ENCODE results near the gene FHAD1. TPM values are rescaled to one million over a fixed set of nuclear protein-coding genes. Genes with fewer than 3 reads are reported as not detected.

The FHAD1 gene
- total RNA-seq, 1 experiment from 2014 or later = 1.9 TPM

- Mint-ChIP-seq H3K36me3 (ENCODE audit: insufficient read depth in 1 of 3, low read depth in 3 of 3) (no peaks in the 10 kb centered on the region), H3K4me1 (peaks cover 34 to 35% of the 10 kb centered on the region in 2 experiments), H3K9me3 (peaks cover 0 to 2% of the 10 kb centered on the region in 2 experiments; a peak in 1 of 5 replicates), H3K27ac (no peak overlapping the region), H3K27me3 (ENCODE audit: low read depth) (peaks cover 9% of the 10 kb centered on the region), H3K4me3 (no peak overlapping the region)
- DNase-seq = no peak
- Histone ChIP-seq H3K23ac (ENCODE audit: insufficient read length, low read depth, low read length) (no peak overlapping the region), H2AFZ (ENCODE audit: low read length) (no peak overlapping the region), H3K23me2 (ENCODE audit: insufficient read length, low read depth, low read length, poor library complexity, severe bottlenecking) (no peaks in the 10 kb centered on the region), H3K4ac (ENCODE audit: low read depth, low read length) (no peak overlapping the region), H3K18ac (ENCODE audit: insufficient read length, low read depth, low read length) (no peak overlapping the region), H3K4me2 (ENCODE audit: insufficient read depth, insufficient read length, low read length) (no peak overlapping the region), H2BK20ac (ENCODE audit: low read depth, low read length, poor library complexity, severe bottlenecking) (no peak overlapping the region), H4K20me1 (ENCODE audit: control insufficient read depth, insufficient read depth, insufficient read length) (no peaks in the 10 kb centered on the region), H3K79me2 (ENCODE audit: insufficient read depth, low read length) (no peaks in the 10 kb centered on the region), H3K27me3 (ENCODE audit: insufficient read depth, low read length) (no peaks in the 10 kb centered on the region), H3K79me1 (ENCODE audit: insufficient read depth, low read depth, low read length, poor library complexity, severe bottlenecking) (no peaks in the 10 kb centered on the region), H2BK12ac (ENCODE audit: insufficient read length, low read depth, low read length) (no peak overlapping the region), H3K27ac (ENCODE audit: insufficient read length, low read depth, low read length) (no peak overlapping the region), H2BK15ac (ENCODE audit: low read depth, low read length) (no peak overlapping the region), H3K9ac (ENCODE audit: extremely low read depth, insufficient read length, low read length) (no peak overlapping the region), H4K91ac (ENCODE audit: insufficient read length, low read depth, low read length) (no peak overlapping the region), H3T11ph (ENCODE audit: low read length) (no peak overlapping the region), H3K56ac (ENCODE audit: insufficient read length, low read depth, low read length) (no peak overlapping the region), H2BK5ac (ENCODE audit: insufficient read length, low read length) (no peak overlapping the region), H2AK5ac (ENCODE audit: insufficient read length, low read length) (no peak overlapping the region), H4K5ac (ENCODE audit: insufficient read length, low read depth, low read length) (no peak overlapping the region), H3K14ac (ENCODE audit: insufficient read depth, low read length) (no peak overlapping the region), H4K8ac (replicated peaks; ENCODE audit: insufficient read length, low read depth, low read length) (no peak overlapping the region), H3K9me3 (ENCODE audit: control insufficient read depth, low read depth, low read length) (no peaks in the 10 kb centered on the region), H3K4me1 (ENCODE audit: insufficient read depth, low read length) (peaks cover 6% of the 10 kb centered on the region; the same call in 1 of the 2 replicates), H2BK120ac (ENCODE audit: low read depth, low read length, poor library complexity, severe bottlenecking) (no peak overlapping the region)
- no peak for TF ChIP-seq CTCF (conservative IDR thresholded peaks at IDR 0.05)
- whole genome bisulfite sequencing (ENCODE audit: extremely low coverage, insufficient read length, low lambda C conversion rate) = no CpG with 5 or more reads among the region's 7 CpGs
Measured at GRCh38 chr1:15242766-15243165, 4.3 kb upstream of the FHAD1 start.
